Heart left ventricle (tissue), 16 donors: ENCODE measurements around the gene CX3CL1. TPM values are rescaled to one million over a fixed set of nuclear protein-coding genes. Genes with fewer than 3 reads are reported as not detected.

Experiments
- ATAC-seq, 4 donors: fragments of 200-7000 bp; cut with Tn5 transposase; one replicate each; pipeline ENCODE4 v1.9.1; 2020 to 2022; ENCODE audit warnings: moderate library complexity in 4 of 4, mild to moderate bottlenecking in 3 of 4, moderate number of reproducible peaks in 1 of 4
- DNase-seq, 5 donors: peaks; one replicate each; pipeline ENCODE4 v3.0.0-alpha.2; 2020
- H3K27ac ChIP-seq, 12 donors: fragments of 200-600 bp; sonication (generic) in 4 of 12; one replicate each; pipeline versions ENCODE4 v1.5.0 to v1.8.0; 2016 to 2022; ENCODE audit warnings: mild to moderate bottlenecking in 2 of 12
- H3K27me3 ChIP-seq, 9 donors: fragments of 200-600 bp; sonication (generic) in 2 of 9; one replicate each; pipeline versions ENCODE4 v1.5.1 to v1.8.0; 2016 to 2022; ENCODE audit warnings: mild to moderate bottlenecking in 3 of 9
- H3K36me3 ChIP-seq, 9 donors: fragments of 200-600 bp; sonication (generic) in 2 of 9; one replicate each; pipeline versions ENCODE4 v1.5.0 to v1.8.0; 2018 to 2022; ENCODE audit warnings: mild to moderate bottlenecking in 2 of 9
- H3K4me1 ChIP-seq, 12 donors: fragments of 200-600 bp; sonication (generic) in 4 of 12; one replicate each; pipeline versions ENCODE4 v1.5.0 to v1.8.0; 2016 to 2022; ENCODE audit warnings: mild to moderate bottlenecking in 3 of 12
- H3K4me3 ChIP-seq, 12 donors: fragments of 200-600 bp; sonication (generic) in 4 of 12; one replicate each; pipeline versions ENCODE4 v1.5.0 to v1.8.0; 2017 to 2022; ENCODE audit warnings: mild to moderate bottlenecking in 9 of 12, moderate library complexity in 4 of 12
- H3K9me3 ChIP-seq, 12 donors: fragments of 200-600 bp; sonication (generic) in 4 of 12; one replicate each; pipeline versions ENCODE4 v1.5.0 to v1.8.0; 2016 to 2022; ENCODE audit warnings: mild to moderate bottlenecking in 1 of 12
- CTCF ChIP-seq, 12 donors: fragments of 200-600 bp; sonication (generic) in 4 of 12; IDR thresholded peaks; one replicate each; pipeline versions ENCODE4 v1.5.0 to v1.8.0; 2018 to 2022; ENCODE audit warnings: antibody characterized with exemption in 12 of 12, mild to moderate bottlenecking in 5 of 12
- POLR2A ChIP-seq, 2 donors: fragments of 450-650 bp; IDR thresholded peaks; one replicate each; pipeline ENCODE4 v1.6.1; 2017; ENCODE audit warnings: antibody characterized with exemption in 2 of 2, mild to moderate bottlenecking in 2 of 2, moderate library complexity in 2 of 2
- WGBS, 4 donors: extraction: QIAGEN DNeasy Blood & Tissue Kit in 2 of 4; methylation state at CpG; one replicate each; pipeline versions ENCODE4 v1.1.5 to v1.1.7; 2013 to 2018; 5-methylcytosine and 5-hydroxymethylcytosine counted together
- intact Hi-C, 10 donors: fragments of 100-400 bp; cut with DNase I; formaldehyde crosslinking; loops; one replicate each; pipeline versions ENCODE4 v1.11.1 to v1.14.2; 2022
- polyA plus RNA-seq, 2 donors: library from polyadenylated mRNA; stranded (reverse); fragments of 200-250 nt; gene quantifications; one replicate each; pipeline ENCODE4 v1.2.3, GENCODE V29; 2013
- total RNA-seq, 9 donors: library from RNA; depleted of rRNA in 2 of 9; stranded (reverse); fragments of >200 nt in 2 of 9; fragmentation: NEBNext Ultra II Directional in 3 of 9; extraction: Animal tissue kit (Norgen Biotek cat#: 25700) in 3 of 9; gene quantifications; one replicate each; pipeline versions ENCODE4 v1.1.0 to v1.2.4, GENCODE V29; 2016 to 2023
- donor health status: ischemic (EF 13 %, LVEDD 7.1; RV severe dilation, severe dysfunction).
- donor health status: healthy with polysubstance abuse.
- donor health status: DM: no; HTN: yes; CAD: no.
- donor health status: DM: no; HTN: no; CAD: no.
- donor health status: ischemic (EF 25% LVEDD 6.9; RV normal size, moderate dysfunction).
- donor health status: ischemic (EF 25% LVEDD 5.7; RV mildly dilated, moderate dysfunction).
- donor health status: healthy.
- donor health status: DM: yes; HTN: yes; CAD: no.
- donor health status: ischemic (EF 35%, LVEDD 5.7; RV mildly dilated, moderate dysfunction).
- donor health status: nonischemic (EF 11% LVEDD 7.7; RV severe dilation, severe dysfunction).
- donor health status: DM: yes; HTN: yes; CAD: no.
- donor health status: PGD.
- donor health status: ischemic (EF 29% LVEDD 5.4; RV normal size, mild dysfunction).
- donor health status: nonischemic (EF 23%, LVEDD 6.1; RV moderate dilation, normal function).

CX3CL1 gene
- total and polyA plus RNA-seq, 11 donors: 8.3 to 59.5 (median 15.4) TPM

GRCh38 chr16:57356547-57356946 lies 15.7 kb upstream of the CX3CL1 start:
- ATAC-seq (no peak), DNase-seq (no peak)
- intact Hi-C loops: no loop called here
- H3K36me3 ChIP-seq: no peaks in the 10 kb centered on the region
- H3K4me1 ChIP-seq: no peaks in the 10 kb centered on the region
- no peak overlapping the region for H3K4me3 ChIP-seq
- H3K27me3 ChIP-seq: no peaks in the 10 kb centered on the region
- H3K27ac ChIP-seq: no peak overlapping the region
- TF ChIP-seq CTCF (IDR thresholded peaks at IDR 0.05) (no peak), POLR2A (IDR thresholded peaks at IDR 0.05) (no peak)
- no peaks in the 10 kb centered on the region for H3K9me3 ChIP-seq
- 83 to 96% (median 92%) methylated on average over 4 of the region's 4 CpGs for WGBS, 4 donors

- no peaks in the 10 kb centered on the region for H3K36me3 ChIP-seq
- intact Hi-C loops: no loop called here
- H3K27me3 ChIP-seq: no peaks in the 10 kb centered on the region
- no peaks in the 10 kb centered on the region for H3K9me3 ChIP-seq
- ATAC-seq (peak in 1 of 4 donors; percentile 33), DNase-seq (no peak)
- H3K27ac ChIP-seq: no peak overlapping the region
- 79 to 88% (median 85%) methylated on average over 9 of the region's 9 CpGs for WGBS, 4 donors
- TF ChIP-seq POLR2A (IDR thresholded peaks at IDR 0.05) (no peak), CTCF (IDR thresholded peaks at IDR 0.05) (no peak)
- no peaks in the 10 kb centered on the region for H3K4me1 ChIP-seq
- H3K4me3 ChIP-seq: no peak overlapping the region
Observed at GRCh38 chr16:57357330-57358085, 14.8 kb upstream of the CX3CL1 start.

GRCh38 chr16:57358086-57358420 lies 14.2 kb upstream of the CX3CL1 start:
- no peak for TF ChIP-seq POLR2A (IDR thresholded peaks at IDR 0.05)
- Histone ChIP-seq H3K27ac (no peak overlapping the region), H3K36me3 (no peaks in the 10 kb centered on the region), H3K9me3 (no peaks in the 10 kb centered on the region), H3K27me3 (no peaks in the 10 kb centered on the region), H3K4me1 (no peaks in the 10 kb centered on the region), H3K4me3 (no peak overlapping the region)
- intact Hi-C loops: no loop called here
- DNase-seq: no peak
- no peak for ATAC-seq
- 83 to 95% (median 87%) methylated on average over 7 of the region's 7 CpGs for WGBS, 4 donors

- no peaks in the 10 kb centered on the region for H3K27me3 ChIP-seq
- DNase-seq: no peak
- no peak within 1 kb of the TSS for H3K4me3 ChIP-seq
- no peak for ATAC-seq
- intact Hi-C loops: no loop called here
- no peak within 1 kb of the TSS for H3K27ac ChIP-seq
- H3K4me1 ChIP-seq: no peaks in the 10 kb centered on the region
- no peak for TF ChIP-seq CTCF (IDR thresholded peaks at IDR 0.05)
- no peak for TF ChIP-seq POLR2A (IDR thresholded peaks at IDR 0.05)
- H3K9me3 ChIP-seq: no peaks in the 10 kb centered on the region
- H3K36me3 ChIP-seq: no peaks in the 10 kb centered on the region
- WGBS, 4 donors: 82 to 90% (median 90%) methylated on average over 6 to 9 of the region's 9 CpGs
Observed at GRCh38 chr16:57358527-57359095, 13.7 kb upstream of the CX3CL1 start, which contains the start of gene CCL22. Gene CCL22, plus strand, starts transcription at chr16:57358783. Its CDS starts 34 bp downstream, at chr16:57358817.
